ENCODE results near the gene MEIS1. TPM values are rescaled to one million over a fixed set of nuclear protein-coding genes. Genes with fewer than 3 reads are reported as not detected.

Gene MEIS1
- total and polyA plus RNA-seq, 2 donors (not counting 3 experiments of a cell fraction or from before 2014, with no cell fraction given): 10.0 to 26.5 TPM

- TF ChIP-seq MYC (IDR thresholded peaks at IDR 0.05; ENCODE audit: low read depth, low read length): no peak
- TF ChIP-seq POLR2AphosphoS5 (IDR thresholded peaks at IDR 0.05; ENCODE audit: insufficient read depth, low read depth, low read length): no peak
- no peak for TF ChIP-seq FOS (IDR thresholded peaks at IDR 0.05; ENCODE audit: borderline replicate concordance, insufficient read depth, low read length)
- TF ChIP-seq EZH2 (IDR thresholded peaks at IDR 0.05; ENCODE audit: borderline replicate concordance, low read depth, low read length, severe bottlenecking): no peak
- no peak for TF ChIP-seq JUN (IDR thresholded peaks at IDR 0.05; ENCODE audit: borderline replicate concordance, insufficient read depth, insufficient read length, low read depth)
- TF ChIP-seq GATA2 (IDR thresholded peaks at IDR 0.05; ENCODE audit: insufficient read depth, insufficient read length, low read depth, low read length): no peak
- TF ChIP-seq CTCF (IDR thresholded peaks at IDR 0.05; ENCODE audit: extremely low read depth in 1 of 2, insufficient read depth in 1 of 2, low read depth in 1 of 2, low read length in 2 of 2): no peak
- TF ChIP-seq MAX (IDR thresholded peaks at IDR 0.05; ENCODE audit: insufficient read depth, insufficient read length): no peak
- no peak for TF ChIP-seq POLR2A (IDR thresholded peaks at IDR 0.05; ENCODE audit: low read depth, low read length)
These were observed 62.7 kb downstream of the MEIS1 start for GRCh38 chr2:66497431-66498288.

More at GRCh38 chr2:66497431-66498288, 62.7 kb downstream of the MEIS1 start:
- FAIRE-seq: no peak
- Histone ChIP-seq H3K9me1 (replicated peaks; ENCODE audit: control insufficient read depth, extremely low read depth, insufficient read depth, low read length) (no peaks in the 10 kb centered on the region), H4K20me1 (replicated peaks; ENCODE audit: control insufficient read depth, extremely low read depth, insufficient read depth, low read length) (no peaks in the 10 kb centered on the region), H2AFZ (ENCODE audit: low read depth, low read length) (no peak overlapping the region), H3K9me3 (replicated peaks; ENCODE audit: control insufficient read depth, insufficient read depth, low read length) (no peaks in the 10 kb centered on the region), H3K4me1 (ENCODE audit: control insufficient read depth, extremely low read depth, insufficient read depth, low read length) (peaks cover 3% of the 10 kb centered on the region), H3K36me3 (ENCODE audit: control insufficient read depth in 2 of 2, extremely low read depth in 1 of 2, insufficient read depth in 2 of 2, low read length in 2 of 2) (no peaks in the 10 kb centered on the region), H3K4me3 (replicated peaks in 1 of 3; ENCODE audit: insufficient read depth in 1 of 3, low read depth in 1 of 3, low read length in 3 of 3) (no peak overlapping the region), H3K27ac (ENCODE audit: insufficient read depth, low read depth, low read length) (no peak overlapping the region), H3K9ac (replicated peaks; ENCODE audit: extremely low read depth, insufficient read depth, low read length) (no peak overlapping the region), H3K4me2 (ENCODE audit: insufficient read depth, low read length) (no peak overlapping the region), H3K27me3 (ENCODE audit: control insufficient read depth in 2 of 2, insufficient read depth in 2 of 2, low read length in 2 of 2) (no peaks in the 10 kb centered on the region), H3K79me2 (ENCODE audit: control insufficient read depth, insufficient read depth, low read length) (no peaks in the 10 kb centered on the region)
- POLR2A ChIA-PET: no interaction called here
- dilution Hi-C loops (cut with MboI; ENCODE audit: extremely low pct_ligation_motif_present, low sequenced_read_pairs): no loop called here
- CTCF ChIA-PET: interaction anchor here (0.6 to 2.0 kb wide), 6 partner anchors 10 to 69 kb away, joined by 3 to 11 read pairs (median 3); no protein-coding TSS in a partner anchor
- intact Hi-C loops (cut with micrococcal nuclease): no loop called here
- DNase-seq (ENCODE audit: low read depth, low spot score): no peak
- BruUV-seq (replicated peaks): no TSS peak

Measured in endothelial cell of umbilical vein (primary cell).